Measurements from ENCODE around the gene LSMEM2. TPM values are rescaled to one million over a fixed set of nuclear protein-coding genes. Genes with fewer than 3 reads are reported as not detected.

LSMEM2 gene
- total and polyA plus RNA-seq, 9 of the 15 experiments (the other 6 are each of a cell fraction or from before 2014, with no cell fraction given), result not detected

DNA sequence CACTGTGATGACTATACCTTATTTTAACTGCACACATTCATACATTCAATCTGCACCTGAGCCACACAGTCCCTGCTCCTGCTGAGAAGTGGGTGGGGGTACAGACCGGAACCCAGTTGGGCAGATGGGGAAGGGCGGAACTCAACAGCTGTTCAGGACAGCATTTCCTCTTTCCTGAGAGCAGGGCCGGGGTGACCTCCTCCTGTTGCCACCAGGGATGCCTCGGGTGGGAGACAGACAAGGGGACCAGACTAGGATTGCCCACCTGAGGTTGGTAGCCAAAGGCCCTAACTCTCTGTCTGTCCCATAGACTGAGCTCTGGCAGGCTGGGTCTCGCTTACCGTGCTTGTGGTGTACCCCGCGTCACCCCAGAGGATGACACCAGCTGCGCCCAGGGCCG is 39.7 kb downstream of the LSMEM2 start:
- ChIA-PET CTCF (ENCODE audit: low intra/inter-chr PET ratio) (no interaction called here), POLR2A (interaction anchor here (0.6 to 1.1 kb wide), 6 partner anchors 9 to 104 kb away, joined by 3 to 5 read pairs (median 3); partner anchors contain the start of genes HYAL1, IFRD2 and TUSC2)
- WGBS (ENCODE audit: insufficient coverage, low coverage, missing lambda C conversion rate), result 80% methylated on average over 1 of the region's 10 CpGs
- intact Hi-C loops (cut with micrococcal nuclease), result no loop called here
- H3K4me3 ChIP-seq, result no peak overlapping the region
- peaks cover 27 to 70% of the 10 kb centered on the region in 2 experiments for H3K4me1 ChIP-seq (replicated peaks in 1 of 2; ENCODE audit: control insufficient read depth in 2 of 2, insufficient read depth in 2 of 2, low read length in 2 of 2)
- peak overlapping the region in 1 of 2 experiments; percentile 83; a peak in 2 of 4 replicates for H3K9ac ChIP-seq (ENCODE audit: insufficient read depth in 1 of 2, low read depth in 2 of 2, low read length in 2 of 2)
- no peak overlapping the region for H2AFZ ChIP-seq (ENCODE audit: low read depth, low read length)
- H4K20me1 ChIP-seq (replicated peaks; ENCODE audit: control insufficient read depth, insufficient read depth, low read length), result no peaks in the 10 kb centered on the region
- H3K79me2 ChIP-seq (ENCODE audit: control insufficient read depth, insufficient read depth, low read length), result peaks cover 22% of the 10 kb centered on the region
- DNase-seq (ENCODE audit: extremely low read depth in 1 of 4, low spot score in 3 of 4) (no peak), ATAC-seq (no peak), FAIRE-seq (no peak)
- BruUV-seq (replicated peaks), result no TSS peak
- H3K9me3 ChIP-seq (replicated peaks; ENCODE audit: control insufficient read depth, insufficient read depth, low read depth, low read length), result no peaks in the 10 kb centered on the region
- TF ChIP-seq, protein P1, sequence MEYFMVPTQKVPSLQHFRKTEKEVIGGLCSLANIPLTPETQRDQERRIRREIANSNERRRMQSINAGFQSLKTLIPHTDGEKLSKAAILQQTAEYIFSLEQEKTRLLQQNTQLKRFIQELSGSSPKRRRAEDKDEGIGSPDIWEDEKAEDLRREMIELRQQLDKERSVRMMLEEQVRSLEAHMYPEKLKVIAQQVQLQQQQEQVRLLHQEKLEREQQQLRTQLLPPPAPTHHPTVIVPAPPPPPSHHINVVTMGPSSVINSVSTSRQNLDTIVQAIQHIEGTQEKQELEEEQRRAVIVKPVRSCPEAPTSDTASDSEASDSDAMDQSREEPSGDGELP (CRISPR knock-in tag; IDR thresholded peaks at IDR 0.05; ENCODE audit: borderline replicate concordance), result 0 out of 2 replicates have a peak, but pooled peaks have one; percentile 16
- no peak for TF ChIP-seq BHLHE40 (IDR thresholded peaks at IDR 0.05; ENCODE audit: low read length)
- H3K27ac ChIP-seq (ENCODE audit: extremely low read depth, low read depth, low read length), result no peak overlapping the region; the same call in 2 of the 3 replicates
- in situ Hi-C loops (cut with MboI), result no loop called here
- H3K36me3 ChIP-seq (ENCODE audit: control insufficient read depth, insufficient read depth, low read length), result peaks cover 20% of the 10 kb centered on the region; the same call in 2 of the 3 replicates
- H3K4me2 ChIP-seq (ENCODE audit: insufficient read depth, low read length), result no peak overlapping the region
- no peaks in the 10 kb centered on the region for H3K9me1 ChIP-seq (ENCODE audit: control insufficient read depth, insufficient read depth, low read length)
- no peaks in the 10 kb centered on the region for H3K27me3 ChIP-seq (ENCODE audit: control insufficient read depth in 2 of 2, insufficient read depth in 2 of 2, low read length in 2 of 2)

DNA sequence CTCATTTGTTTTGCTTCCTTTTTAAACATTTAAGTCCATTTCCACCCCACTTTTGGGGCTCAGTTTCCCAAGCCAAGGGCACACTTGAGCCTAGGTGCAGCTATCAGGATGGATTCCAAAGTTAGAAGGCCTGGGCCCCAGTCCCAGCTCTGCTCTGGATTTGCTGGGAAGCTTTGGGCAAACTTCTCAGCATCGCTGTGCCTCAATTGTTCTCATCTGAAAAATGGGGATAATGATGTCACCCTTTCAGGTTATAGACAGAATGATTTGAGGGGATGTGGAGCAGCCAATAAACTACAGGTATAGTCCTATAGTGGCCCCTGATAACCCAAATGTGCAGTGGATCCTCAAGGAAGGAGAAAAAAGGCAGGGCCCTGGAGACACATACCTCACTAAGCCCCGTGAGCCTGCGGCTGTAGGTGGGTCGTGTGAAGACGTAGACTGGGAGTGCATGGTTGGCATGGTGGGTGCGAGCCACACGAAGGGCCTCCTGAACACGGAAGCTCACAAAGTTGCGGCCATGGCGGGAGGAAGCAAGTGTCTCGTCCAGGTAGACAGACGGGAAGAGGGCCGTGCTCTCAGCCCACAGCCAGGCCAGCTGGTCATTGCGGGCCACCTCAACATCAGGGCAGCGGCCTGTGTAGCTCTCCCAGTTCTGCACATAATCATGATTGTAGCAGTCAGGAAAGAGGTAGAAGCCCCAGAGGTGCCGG is 40.5 kb downstream of the LSMEM2 start:
- Histone ChIP-seq H3K27ac (ENCODE audit: extremely low read depth, low read depth, low read length) (no peak overlapping the region; the same call in 2 of the 3 replicates), H3K4me1 (replicated peaks in 1 of 2; ENCODE audit: control insufficient read depth in 2 of 2, insufficient read depth in 2 of 2, low read length in 2 of 2) (peaks cover 33 to 77% of the 10 kb centered on the region in 2 experiments), H3K36me3 (ENCODE audit: control insufficient read depth, insufficient read depth, low read length) (peaks cover 23% of the 10 kb centered on the region; the same call in 2 of the 3 replicates), H3K9ac (ENCODE audit: insufficient read depth in 1 of 2, low read depth in 2 of 2, low read length in 2 of 2) (peak overlapping the region in 1 of 2 experiments; percentile 98; a peak in 2 of 4 replicates), H3K4me3 (no peak overlapping the region), H3K79me2 (ENCODE audit: control insufficient read depth, insufficient read depth, low read length) (peaks cover 22% of the 10 kb centered on the region), H3K9me3 (replicated peaks; ENCODE audit: control insufficient read depth, insufficient read depth, low read depth, low read length) (no peaks in the 10 kb centered on the region), H3K9me1 (ENCODE audit: control insufficient read depth, insufficient read depth, low read length) (no peaks in the 10 kb centered on the region), H4K20me1 (replicated peaks; ENCODE audit: control insufficient read depth, insufficient read depth, low read length) (no peaks in the 10 kb centered on the region), H3K4me2 (ENCODE audit: insufficient read depth, low read length) (no peak overlapping the region), H2AFZ (ENCODE audit: low read depth, low read length) (no peak overlapping the region), H3K27me3 (ENCODE audit: control insufficient read depth in 2 of 2, insufficient read depth in 2 of 2, low read length in 2 of 2) (no peaks in the 10 kb centered on the region)
- ChIA-PET CTCF (ENCODE audit: low intra/inter-chr PET ratio) (no interaction called here), POLR2A (interaction anchor here (0.6 to 1.2 kb wide), 7 partner anchors 9 to 474 kb away, joined by 3 to 5 read pairs (median 3); partner anchors contain the start of genes HYAL1, IFRD2 and TUSC2)
- TF ChIP-seq BCOR (IDR thresholded peaks at IDR 0.05) (peak; percentile 84), FOS (IDR thresholded peaks at IDR 0.05; ENCODE audit: extremely low read depth, insufficient read length) (no peak), RBM25 (IDR thresholded peaks at IDR 0.05; ENCODE audit: low read depth, low read length, severe bottlenecking) (peak; percentile 87), KDM1A (IDR thresholded peaks at IDR 0.05) (peak; percentile 35 to 57; a peak in 2 of 4 replicates), RCOR1 (IDR thresholded peaks at IDR 0.05; ENCODE audit: borderline replicate concordance in 1 of 2, low read depth in 2 of 2, low read length in 2 of 2) (0 out of 4 replicates have a peak, but pooled peaks of 1 of the 2 experiments have one; percentile 35), HDGF (IDR thresholded peaks at IDR 0.05) (no peak)
- DNase-seq (ENCODE audit: extremely low read depth in 1 of 4, low spot score in 3 of 4), result no peak
- intact Hi-C loops (cut with micrococcal nuclease) (no loop called here), in situ Hi-C loops (cut with MboI) (no loop called here)
- no peak for ATAC-seq
- no TSS peak for BruUV-seq (replicated peaks)
- WGBS (ENCODE audit: insufficient coverage, low coverage, missing lambda C conversion rate), result 91% methylated on average over 15 of the region's 16 CpGs
- no peak for FAIRE-seq
